A549 (cell line): ENCODE measurements around the gene F2RL2. TPM values are rescaled to one million over a fixed set of nuclear protein-coding genes. Genes with fewer than 3 reads are reported as not detected.

ENCODE experiments used
- ATAC-seq, 2 experiments: fragments of 200-7000 bp in 1 of 2; fragments of >200 bp in 1 of 2; cut with Nextera tagmentation in 1 of 2; cut with Tn5 transposase in 1 of 2; 3 replicates each; pipeline versions ENCODE4 v1.8.0 to v1.9.1; 2018 to 2020; ENCODE audit warnings: mild to moderate bottlenecking in 1 of 2, moderate library complexity in 1 of 2
- CTCF ChIA-PET: fragments of 300-600 bp; sonication (Branson Sonifier 250); formaldehyde crosslinking; extraction: SDS; loops from one replicate; lab custom pipeline; 2021; ENCODE audit warnings: antibody characterized with exemption, inconsistent platforms; lab: Yijun Ruan, JAX
- POLR2A ChIA-PET: fragments of 350-600 bp; formaldehyde crosslinking; extraction: SDS; loops from one replicate; lab custom pipeline; 2021; ENCODE audit warnings: antibody characterized with exemption, inconsistent platforms; lab: Yijun Ruan, JAX
- DNase-seq, 2 experiments: peaks; one replicate each; pipeline versions ENCODE4 v3.0.0 to v3.0.0-alpha.2; 2011 to 2016; ENCODE audit warnings: low read depth in 1 of 2, low spot score in 1 of 2
- FAIRE-seq: peaks from 2 replicates; lab custom pipeline; 2011; peaks lifted over from hg19 to GRCh38; lab: Jason Lieb, UNC
- H3K27ac ChIP-seq, 2 experiments: fragments of >200 bp; sonication (Bioruptor Twin); formaldehyde crosslinking; 3 replicates each; pipeline ENCODE4 v1.5.1; 2016 to 2017
- H3K4me1 ChIP-seq: fragments of >200 bp; sonication (Bioruptor Twin); formaldehyde crosslinking; 3 replicates; pipeline ENCODE4 v1.6.1; 2016
- H3K4me2 ChIP-seq: fragments of >200 bp; sonication (Bioruptor Twin); formaldehyde crosslinking; 3 replicates; pipeline ENCODE4 v1.6.1; 2016
- H3K4me3 ChIP-seq: fragments of >200 bp; sonication (Bioruptor Twin); formaldehyde crosslinking; 3 replicates; pipeline ENCODE4 v1.5.1; 2016
- H3K9me3 ChIP-seq: fragments of >200 bp; sonication (Bioruptor Twin); formaldehyde crosslinking; 3 replicates; pipeline ENCODE4 v1.6.1; 2016
- CEBPB ChIP-seq, 2 experiments: fragments of >200 bp in 1 of 2; sonication (Bioruptor Twin) in 1 of 2; formaldehyde crosslinking in 1 of 2; IDR thresholded peaks; 2 replicates each; pipeline ENCODE4 v1.6.1; 2012 to 2016
- EHMT2 ChIP-seq: fragments of 200-600 bp; sonication (generic); IDR thresholded peaks from 2 replicates; pipeline ENCODE4 v1.6.1; 2016; ENCODE audit warnings: antibody characterized with exemption, low read depth, mild to moderate bottlenecking, moderate library complexity
- EP300 ChIP-seq, 2 experiments: fragments of >200 bp; sonication (Bioruptor Twin); formaldehyde crosslinking; IDR thresholded peaks; 2 replicates in 1 of 2; 3 replicates in 1 of 2; pipeline ENCODE4 v1.6.1; 2016 to 2017
- FOXS1 ChIP-seq: fragments of 250-450 bp; sonication (Bioruptor Pico); IDR thresholded peaks from 2 replicates; pipeline ENCODE4 v1.5.0; 2020; ENCODE audit warnings: mild to moderate bottlenecking, moderate library complexity
- HDAC2 ChIP-seq: fragments of 200-600 bp; sonication (generic); IDR thresholded peaks from 2 replicates; pipeline ENCODE4 v1.6.1; 2016
- HOXB13 ChIP-seq: fragments of 250-450 bp; sonication (Bioruptor Pico); IDR thresholded peaks from 2 replicates; pipeline ENCODE4 v1.5.0; 2020; ENCODE audit warnings: low read depth, mild to moderate bottlenecking, moderate library complexity
- HOXB5 ChIP-seq: fragments of 250-450 bp; sonication (Bioruptor Pico); IDR thresholded peaks from 2 replicates; pipeline ENCODE4 v1.5.0; 2020; ENCODE audit warnings: mild to moderate bottlenecking, moderate library complexity
- JUN ChIP-seq, 2 experiments: fragments of >200 bp; sonication (Bioruptor Twin); formaldehyde crosslinking; IDR thresholded peaks; 2 replicates in 1 of 2; 3 replicates in 1 of 2; pipeline ENCODE4 v1.6.1; 2016 to 2017
- KDM1A ChIP-seq: fragments of 200-600 bp; sonication (generic); IDR thresholded peaks from 2 replicates; pipeline ENCODE4 v1.6.1; 2016; ENCODE audit warnings: low read depth, mild to moderate bottlenecking
- MYC ChIP-seq: IDR thresholded peaks from 2 replicates; pipeline ENCODE4 v1.6.1; 2012; ENCODE audit warnings: mild to moderate bottlenecking, inconsistent platforms, low read length, improper control_type of control experiment, borderline replicate concordance
- NFE2L2 ChIP-seq: fragments of 150-350 bp; conservative IDR thresholded peaks from 2 replicates; pipeline ENCODE4 v1.6.1; 2014; ENCODE audit warnings: low read length
- NR3C1 ChIP-seq: fragments of >200 bp; sonication (Bioruptor Twin); formaldehyde crosslinking; IDR thresholded peaks from 3 replicates; pipeline ENCODE4 v1.6.1; 2017
- POLR2A ChIP-seq: IDR thresholded peaks from 2 replicates; pipeline ENCODE4 v1.6.1; 2012; ENCODE audit warnings: mild to moderate bottlenecking, low read length
- POLR2AphosphoS2 ChIP-seq: conservative IDR thresholded peaks from 2 replicates; pipeline ENCODE4 v1.6.1; 2012; ENCODE audit warnings: low read length, improper control_type of control experiment, inconsistent platforms
- RARB ChIP-seq: fragments of 250-450 bp; sonication (Bioruptor Pico); IDR thresholded peaks from 2 replicates; pipeline ENCODE4 v1.8.0; 2021; ENCODE audit warnings: mild to moderate bottlenecking, moderate library complexity
- RCOR1 ChIP-seq: fragments of 150-350 bp; IDR thresholded peaks from 2 replicates; pipeline ENCODE4 v1.6.1; 2014; ENCODE audit warnings: antibody characterized with exemption, low read length, low read depth
- RFX5 ChIP-seq: fragments of 450-650 bp; IDR thresholded peaks from 2 replicates; pipeline ENCODE4 v1.7.1; 2014; ENCODE audit warnings: antibody characterized with exemption, mild to moderate bottlenecking, moderate library complexity
- ZNF302 ChIP-seq: fragments of 250-450 bp; sonication (Bioruptor Pico); IDR thresholded peaks from 2 replicates; pipeline ENCODE4 v1.9.0; 2021; ENCODE audit warnings: inconsistent platforms, mild to moderate bottlenecking, moderate library complexity
- ZSCAN20 ChIP-seq: fragments of 250-450 bp; sonication (Bioruptor Pico); IDR thresholded peaks from 2 replicates; pipeline ENCODE4 v1.8.0; 2022; ENCODE audit warnings: mild to moderate bottlenecking, moderate library complexity
- WGBS: methylation state at CpG from one replicate; pipeline ENCODE4 v1.1.6; 2017; ENCODE audit errors: missing lambda C conversion rate; 5-methylcytosine and 5-hydroxymethylcytosine counted together
- polyA plus RNA-seq, 4 experiments: library from polyadenylated mRNA; depleted of rRNA in 3 of 4; stranded (reverse); fragments of >200 nt; fragmentation: RNase III in 1 of 4; extraction: RNeasy Plus Mini Kit Qiagen cat#74134 plus additional on column Dnase treatment in 1 of 4; gene quantifications; 2 replicates in 3 of 4; 3 replicates in 1 of 4; pipeline ENCODE4 v1.2.3, GENCODE V29; 2011 to 2017
- TF ChIP-seq, protein P1 (sequence below): IDR thresholded peaks from 2 replicates; pipeline ENCODE4 v1.6.1; 2012; ENCODE audit warnings: low read depth, borderline replicate concordance
- TF ChIP-seq, protein P2 (sequence below): fragments of 450-650 bp; IDR thresholded peaks from 2 replicates; pipeline ENCODE4 v1.6.1; 2014; ENCODE audit warnings: antibody characterized with exemption
- TF ChIP-seq, protein P3 (sequence below): fragments of >200 bp; sonication (Bioruptor Twin); formaldehyde crosslinking; IDR thresholded peaks from 3 replicates; pipeline ENCODE4 v1.5.1; 2016
- TF ChIP-seq, protein P4 (sequence below): fragments of >200 bp; sonication (Bioruptor Twin); formaldehyde crosslinking; IDR thresholded peaks from 3 replicates; pipeline ENCODE4 v1.6.1; 2016
- TF ChIP-seq, protein P5 (sequence below): fragments of 200-600 bp; sonication (generic); IDR thresholded peaks from 2 replicates; pipeline ENCODE4 v1.6.1; 2016; ENCODE audit warnings: antibody characterized with exemption, mild to moderate bottlenecking, moderate library complexity

F2RL2 gene
- polyA plus RNA-seq, 2 of the 4 experiments (the other 2 are of a cell fraction), result 6.3 to 44.7 TPM

DNA sequence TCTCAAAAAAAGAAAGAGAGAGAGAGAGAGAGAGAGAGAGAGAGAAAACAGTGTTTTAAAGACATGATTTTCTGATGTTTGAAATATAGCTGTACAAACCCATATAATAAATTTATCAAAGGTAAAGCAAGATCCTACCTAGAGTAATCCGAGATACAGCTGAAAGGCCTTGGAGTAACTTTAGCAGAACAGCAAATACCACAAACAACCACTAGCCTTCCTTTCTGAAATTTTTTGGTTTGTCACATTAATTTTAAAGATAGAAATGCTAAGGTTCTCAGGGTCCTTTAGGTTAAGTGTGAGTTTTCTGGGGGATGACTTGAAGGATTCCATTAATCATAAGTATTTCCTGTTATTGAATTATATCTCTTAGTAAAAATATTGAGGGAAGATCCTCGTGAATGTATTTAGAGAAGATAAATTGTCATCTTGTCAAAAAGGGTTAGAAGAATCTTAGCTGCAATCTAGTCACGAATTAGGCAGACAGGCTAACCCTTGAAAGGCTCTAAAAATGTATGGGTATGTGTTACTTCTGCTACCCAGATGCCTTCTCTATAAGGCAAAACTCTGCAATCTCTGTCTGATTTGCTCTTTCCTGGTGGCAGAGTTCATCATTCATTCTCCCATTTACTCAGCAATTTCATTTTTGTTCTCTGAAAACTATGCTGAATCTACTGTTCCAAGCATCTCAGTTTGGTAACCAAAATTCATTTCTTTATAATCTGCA is 27.3 kb downstream of the F2RL2 start:
- no peaks in the 10 kb centered on the region for H3K4me1 ChIP-seq
- WGBS, result 60% methylated on average over 3 of the region's 3 CpGs
- ATAC-seq, result no peak
- no peak overlapping the region for H3K4me2 ChIP-seq
- H3K4me3 ChIP-seq, result no peak overlapping the region
- H3K27ac ChIP-seq, result no peak overlapping the region
- no peaks in the 10 kb centered on the region for H3K9me3 ChIP-seq
- FAIRE-seq, result no peak
- DNase-seq, result no peak
- no peak for TF ChIP-seq POLR2AphosphoS2
- TF ChIP-seq, protein P1, sequence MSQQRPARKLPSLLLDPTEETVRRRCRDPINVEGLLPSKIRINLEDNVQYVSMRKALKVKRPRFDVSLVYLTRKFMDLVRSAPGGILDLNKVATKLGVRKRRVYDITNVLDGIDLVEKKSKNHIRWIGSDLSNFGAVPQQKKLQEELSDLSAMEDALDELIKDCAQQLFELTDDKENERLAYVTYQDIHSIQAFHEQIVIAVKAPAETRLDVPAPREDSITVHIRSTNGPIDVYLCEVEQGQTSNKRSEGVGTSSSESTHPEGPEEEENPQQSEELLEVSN, result no peak
- TF ChIP-seq CEBPB (IDR thresholded peaks at IDR 0.05), result no peak
- TF ChIP-seq RARB (CRISPR knock-in tag), result no peak
- no peak for TF ChIP-seq POLR2A
- no peak for TF ChIP-seq RCOR1
- no peak for TF ChIP-seq NFE2L2
- no peak for TF ChIP-seq NR3C1
- TF ChIP-seq HDAC2, result no peak
- TF ChIP-seq, protein P2, sequence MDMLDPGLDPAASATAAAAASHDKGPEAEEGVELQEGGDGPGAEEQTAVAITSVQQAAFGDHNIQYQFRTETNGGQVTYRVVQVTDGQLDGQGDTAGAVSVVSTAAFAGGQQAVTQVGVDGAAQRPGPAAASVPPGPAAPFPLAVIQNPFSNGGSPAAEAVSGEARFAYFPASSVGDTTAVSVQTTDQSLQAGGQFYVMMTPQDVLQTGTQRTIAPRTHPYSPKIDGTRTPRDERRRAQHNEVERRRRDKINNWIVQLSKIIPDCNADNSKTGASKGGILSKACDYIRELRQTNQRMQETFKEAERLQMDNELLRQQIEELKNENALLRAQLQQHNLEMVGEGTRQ, result no peak
- no peak for TF ChIP-seq RFX5
- TF ChIP-seq ZNF302 (CRISPR knock-in tag), result no peak
- TF ChIP-seq EHMT2, result no peak
- TF ChIP-seq KDM1A, result no peak
- TF ChIP-seq EP300 (IDR thresholded peaks at IDR 0.05), result no peak
- no peak for TF ChIP-seq JUN (IDR thresholded peaks at IDR 0.05)
- ChIA-PET POLR2A (no interaction called here), CTCF (interaction anchor here (1.1 to 9.5 kb wide), 4 partner anchors 12 to 178 kb away, joined by 3 to 145 read pairs (median 5); no protein-coding TSS in a partner anchor)

DNA sequence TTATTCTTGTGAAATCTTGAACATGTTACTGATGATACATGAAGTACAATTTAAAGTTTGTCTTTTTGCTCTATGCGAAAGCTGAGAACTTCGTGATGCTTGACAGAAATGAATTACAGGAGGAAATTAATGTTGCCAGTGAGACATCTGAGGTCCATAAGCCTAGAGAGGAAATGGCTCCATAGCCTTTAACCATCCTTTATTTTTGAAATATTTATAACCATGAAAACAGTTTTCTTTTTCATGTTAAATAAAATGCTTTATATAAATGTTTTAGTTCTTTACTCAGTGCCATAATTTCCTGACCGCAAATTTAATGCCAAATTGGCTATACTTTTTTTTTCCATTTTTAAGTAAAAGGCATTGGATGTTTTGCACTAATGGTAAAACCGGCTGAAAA is 29.1 kb downstream of the F2RL2 start:
- no peaks in the 10 kb centered on the region for H3K4me1 ChIP-seq
- FAIRE-seq, result no peak
- no peak overlapping the region for H3K4me2 ChIP-seq
- no peak for ATAC-seq
- H3K4me3 ChIP-seq, result no peak overlapping the region
- CTCF ChIA-PET, result interaction anchor here (9.5 kb wide), 1 partner anchor 180 kb away, joined by 145 read pairs; no protein-coding TSS in a partner anchor
- POLR2A ChIA-PET, result no interaction called here
- no peak overlapping the region for H3K27ac ChIP-seq
- DNase-seq, result no peak
- no peaks in the 10 kb centered on the region for H3K9me3 ChIP-seq
- TF ChIP-seq, protein P3, sequence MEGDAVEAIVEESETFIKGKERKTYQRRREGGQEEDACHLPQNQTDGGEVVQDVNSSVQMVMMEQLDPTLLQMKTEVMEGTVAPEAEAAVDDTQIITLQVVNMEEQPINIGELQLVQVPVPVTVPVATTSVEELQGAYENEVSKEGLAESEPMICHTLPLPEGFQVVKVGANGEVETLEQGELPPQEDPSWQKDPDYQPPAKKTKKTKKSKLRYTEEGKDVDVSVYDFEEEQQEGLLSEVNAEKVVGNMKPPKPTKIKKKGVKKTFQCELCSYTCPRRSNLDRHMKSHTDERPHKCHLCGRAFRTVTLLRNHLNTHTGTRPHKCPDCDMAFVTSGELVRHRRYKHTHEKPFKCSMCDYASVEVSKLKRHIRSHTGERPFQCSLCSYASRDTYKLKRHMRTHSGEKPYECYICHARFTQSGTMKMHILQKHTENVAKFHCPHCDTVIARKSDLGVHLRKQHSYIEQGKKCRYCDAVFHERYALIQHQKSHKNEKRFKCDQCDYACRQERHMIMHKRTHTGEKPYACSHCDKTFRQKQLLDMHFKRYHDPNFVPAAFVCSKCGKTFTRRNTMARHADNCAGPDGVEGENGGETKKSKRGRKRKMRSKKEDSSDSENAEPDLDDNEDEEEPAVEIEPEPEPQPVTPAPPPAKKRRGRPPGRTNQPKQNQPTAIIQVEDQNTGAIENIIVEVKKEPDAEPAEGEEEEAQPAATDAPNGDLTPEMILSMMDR, result no peak
- TF ChIP-seq, protein P2, result no peak
- TF ChIP-seq MYC (no peak), RCOR1 (no peak), HOXB5 (CRISPR knock-in tag) (no peak), POLR2A (no peak), HOXB13 (CRISPR knock-in tag) (no peak), RFX5 (no peak), RARB (CRISPR knock-in tag) (no peak), NR3C1 (no peak), ZSCAN20 (CRISPR knock-in tag) (no peak), CEBPB (IDR thresholded peaks at IDR 0.05) (no peak), FOXS1 (CRISPR knock-in tag) (no peak)
- TF ChIP-seq, protein P4, sequence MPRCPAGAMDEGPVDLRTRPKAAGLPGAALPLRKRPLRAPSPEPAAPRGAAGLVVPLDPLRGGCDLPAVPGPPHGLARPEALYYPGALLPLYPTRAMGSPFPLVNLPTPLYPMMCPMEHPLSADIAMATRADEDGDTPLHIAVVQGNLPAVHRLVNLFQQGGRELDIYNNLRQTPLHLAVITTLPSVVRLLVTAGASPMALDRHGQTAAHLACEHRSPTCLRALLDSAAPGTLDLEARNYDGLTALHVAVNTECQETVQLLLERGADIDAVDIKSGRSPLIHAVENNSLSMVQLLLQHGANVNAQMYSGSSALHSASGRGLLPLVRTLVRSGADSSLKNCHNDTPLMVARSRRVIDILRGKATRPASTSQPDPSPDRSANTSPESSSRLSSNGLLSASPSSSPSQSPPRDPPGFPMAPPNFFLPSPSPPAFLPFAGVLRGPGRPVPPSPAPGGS, result no peak
- TF ChIP-seq, protein P5, sequence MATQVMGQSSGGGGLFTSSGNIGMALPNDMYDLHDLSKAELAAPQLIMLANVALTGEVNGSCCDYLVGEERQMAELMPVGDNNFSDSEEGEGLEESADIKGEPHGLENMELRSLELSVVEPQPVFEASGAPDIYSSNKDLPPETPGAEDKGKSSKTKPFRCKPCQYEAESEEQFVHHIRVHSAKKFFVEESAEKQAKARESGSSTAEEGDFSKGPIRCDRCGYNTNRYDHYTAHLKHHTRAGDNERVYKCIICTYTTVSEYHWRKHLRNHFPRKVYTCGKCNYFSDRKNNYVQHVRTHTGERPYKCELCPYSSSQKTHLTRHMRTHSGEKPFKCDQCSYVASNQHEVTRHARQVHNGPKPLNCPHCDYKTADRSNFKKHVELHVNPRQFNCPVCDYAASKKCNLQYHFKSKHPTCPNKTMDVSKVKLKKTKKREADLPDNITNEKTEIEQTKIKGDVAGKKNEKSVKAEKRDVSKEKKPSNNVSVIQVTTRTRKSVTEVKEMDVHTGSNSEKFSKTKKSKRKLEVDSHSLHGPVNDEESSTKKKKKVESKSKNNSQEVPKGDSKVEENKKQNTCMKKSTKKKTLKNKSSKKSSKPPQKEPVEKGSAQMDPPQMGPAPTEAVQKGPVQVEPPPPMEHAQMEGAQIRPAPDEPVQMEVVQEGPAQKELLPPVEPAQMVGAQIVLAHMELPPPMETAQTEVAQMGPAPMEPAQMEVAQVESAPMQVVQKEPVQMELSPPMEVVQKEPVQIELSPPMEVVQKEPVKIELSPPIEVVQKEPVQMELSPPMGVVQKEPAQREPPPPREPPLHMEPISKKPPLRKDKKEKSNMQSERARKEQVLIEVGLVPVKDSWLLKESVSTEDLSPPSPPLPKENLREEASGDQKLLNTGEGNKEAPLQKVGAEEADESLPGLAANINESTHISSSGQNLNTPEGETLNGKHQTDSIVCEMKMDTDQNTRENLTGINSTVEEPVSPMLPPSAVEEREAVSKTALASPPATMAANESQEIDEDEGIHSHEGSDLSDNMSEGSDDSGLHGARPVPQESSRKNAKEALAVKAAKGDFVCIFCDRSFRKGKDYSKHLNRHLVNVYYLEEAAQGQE, result no peak
- TF ChIP-seq, all 56 proteins: peak for 0
- 65% methylated on average over 4 of the region's 4 CpGs for WGBS
